ENCODE measurements around the gene DHRS3. TPM values are rescaled to one million over a fixed set of nuclear protein-coding genes. Genes with fewer than 3 reads are reported as not detected.
"Not testable (repeated sequence)": the region's sequence is repeated elsewhere in the genome, so short reads cannot be mapped to it uniquely, and the experiment has no call there.

The DHRS3 gene
- total RNA-seq, 2 donors from 2014 or later, result 81.7 to 104 TPM

GRCh38 chr1:12525311-12526181 lies 92.5 kb downstream of the DHRS3 start:
- no peaks in the 10 kb centered on the region for H3K27me3 ChIP-seq
- TF ChIP-seq CTCF (IDR thresholded peaks at IDR 0.05) (no peak), POLR2A (IDR thresholded peaks at IDR 0.05) (no peak)
- no peaks in the 10 kb centered on the region for H3K36me3 ChIP-seq (replicated peaks in 1 of 2; ENCODE audit: insufficient read depth in 1 of 2, low read depth in 2 of 2)
- H3K9me3 ChIP-seq, result no peaks in the 10 kb centered on the region
- H3K4me1 ChIP-seq, result peaks cover 57% of the 10 kb centered on the region
- 59 to 62% methylated on average over 12 to 13 of the region's 13 CpGs for WGBS, 2 donors
- H3K4me3 ChIP-seq, result no peak overlapping the region
- H3K27ac ChIP-seq, result peak overlapping the region; percentile 27 to 84 (median 78)
- intact Hi-C loops (cut with DNase I), result no loop called here
- peak; percentile 76 for ATAC-seq
- DNase-seq, result peak; percentile 87 to 92 (median 92)

GRCh38 chr1:12524266-12524665 lies 93.7 kb downstream of the DHRS3 start:
- intact Hi-C loops (cut with DNase I), result no loop called here
- 96 to 98% methylated on average over 2 of the region's 2 CpGs for WGBS, 2 donors
- TF ChIP-seq POLR2A (IDR thresholded peaks at IDR 0.05), result no peak
- no peak for TF ChIP-seq CTCF (IDR thresholded peaks at IDR 0.05)
- no peak for ATAC-seq
- no peaks in the 10 kb centered on the region for H3K36me3 ChIP-seq (replicated peaks in 1 of 2; ENCODE audit: insufficient read depth in 1 of 2, low read depth in 2 of 2)
- peak overlapping the region in 2 of 4 donors; percentile 72 to 84 for H3K27ac ChIP-seq
- peaks cover 45% of the 10 kb centered on the region for H3K4me1 ChIP-seq
- H3K4me3 ChIP-seq, result no peak overlapping the region
- H3K9me3 ChIP-seq, result no peaks in the 10 kb centered on the region
- no peaks in the 10 kb centered on the region for H3K27me3 ChIP-seq
- no peak for DNase-seq

GRCh38 chr1:12522780-12523179 lies 95.2 kb downstream of the DHRS3 start:
- 94 to 97% methylated on average over 9 of the region's 9 CpGs for WGBS, 2 donors
- peaks cover 30% of the 10 kb centered on the region for H3K4me1 ChIP-seq
- H3K4me3 ChIP-seq; ATAC-seq; DNase-seq; H3K9me3 ChIP-seq; H3K27ac ChIP-seq; intact Hi-C loops (cut with DNase I); H3K36me3 ChIP-seq (replicated peaks in 1 of 2; ENCODE audit: insufficient read depth in 1 of 2, low read depth in 2 of 2); H3K27me3 ChIP-seq: not testable (repeated sequence)

- Histone ChIP-seq H3K4me3 (no peak overlapping the region), H3K27ac (no peak overlapping the region), H3K36me3 (replicated peaks in 1 of 2; ENCODE audit: insufficient read depth in 1 of 2, low read depth in 2 of 2) (no peaks in the 10 kb centered on the region), H3K4me1 (peaks cover 14% of the 10 kb centered on the region), H3K27me3 (no peaks in the 10 kb centered on the region), H3K9me3 (no peaks in the 10 kb centered on the region)
- intact Hi-C loops (cut with DNase I), result no loop called here
- ATAC-seq (no peak), DNase-seq (no peak)
- WGBS, 2 donors, result 67 to 86% methylated on average over 5 of the region's 5 CpGs
- TF ChIP-seq CTCF (IDR thresholded peaks at IDR 0.05) (no peak), POLR2A (IDR thresholded peaks at IDR 0.05) (no peak)
Measured at GRCh38 chr1:12521096-12521495, 96.9 kb downstream of the DHRS3 start.

DNA sequence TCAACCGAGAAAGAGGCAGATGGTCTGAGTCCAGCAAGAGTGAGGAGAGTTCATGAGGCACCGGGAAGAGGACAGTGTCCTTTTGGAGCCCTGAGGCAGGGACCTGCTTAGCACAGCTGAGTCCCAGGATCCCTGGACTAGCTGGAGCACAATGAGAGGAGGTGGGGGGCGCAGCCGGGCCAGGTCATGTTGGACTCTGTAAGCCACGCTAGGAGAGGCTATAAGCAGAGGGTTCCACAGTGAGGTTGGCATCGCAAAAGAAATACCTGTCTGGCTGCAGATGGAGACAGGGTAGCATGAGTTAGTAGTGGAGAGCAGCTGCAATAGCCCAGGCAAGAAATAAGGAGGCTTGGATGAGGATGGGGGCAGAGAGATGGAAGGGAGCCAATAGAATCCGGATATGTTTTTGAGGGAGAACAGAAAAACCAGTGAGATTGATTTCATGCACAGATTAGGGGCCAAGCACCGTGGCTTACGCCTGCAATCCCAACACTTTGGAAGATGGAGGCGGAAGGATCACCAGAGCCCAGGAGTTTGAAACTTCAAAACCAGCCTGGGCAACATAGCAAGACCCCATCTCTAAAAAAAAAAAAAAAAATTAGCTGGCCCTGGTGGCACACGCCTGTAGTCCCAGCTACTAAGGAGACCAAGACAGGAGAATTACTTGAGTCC lies 98.2 kb downstream of the DHRS3 start:
- no peaks in the 10 kb centered on the region for H3K27me3 ChIP-seq
- DNase-seq, result no peak
- H3K9me3 ChIP-seq, result no peaks in the 10 kb centered on the region
- no peak overlapping the region for H3K4me3 ChIP-seq
- TF ChIP-seq POLR2A (IDR thresholded peaks at IDR 0.05) (no peak), CTCF (IDR thresholded peaks at IDR 0.05) (no peak)
- H3K4me1 ChIP-seq, result peaks cover 1% of the 10 kb centered on the region
- intact Hi-C loops (cut with DNase I), result no loop called here
- no peak for ATAC-seq
- WGBS, 2 donors, result 89 to 95% methylated on average over 11 of the region's 11 CpGs
- no peak overlapping the region for H3K27ac ChIP-seq
- no peaks in the 10 kb centered on the region for H3K36me3 ChIP-seq (replicated peaks in 1 of 2; ENCODE audit: insufficient read depth in 1 of 2, low read depth in 2 of 2)

All from body of pancreas (tissue), 4 donors.